Activated CD4-positive, alpha-beta T cell treated with anti-CD3 and anti-CD28 coated beads, Interleukin-2, amount 50 U/mL, for 48 hours (primary cell): ENCODE measurements around the gene SIAH3.
A peak's percentile ranks its signal among the peaks of the same experiment; 100 is the strongest.

Source experiments
- DNase-seq, 2 experiments: peaks; one replicate each; pipeline ENCODE4 v3.0.0-alpha.2; 2020

Gene SIAH3

GRCh38 chr13:45861322-45861721, 9.8 kb upstream of the SIAH3 start:
- no peak for DNase-seq

DNA sequence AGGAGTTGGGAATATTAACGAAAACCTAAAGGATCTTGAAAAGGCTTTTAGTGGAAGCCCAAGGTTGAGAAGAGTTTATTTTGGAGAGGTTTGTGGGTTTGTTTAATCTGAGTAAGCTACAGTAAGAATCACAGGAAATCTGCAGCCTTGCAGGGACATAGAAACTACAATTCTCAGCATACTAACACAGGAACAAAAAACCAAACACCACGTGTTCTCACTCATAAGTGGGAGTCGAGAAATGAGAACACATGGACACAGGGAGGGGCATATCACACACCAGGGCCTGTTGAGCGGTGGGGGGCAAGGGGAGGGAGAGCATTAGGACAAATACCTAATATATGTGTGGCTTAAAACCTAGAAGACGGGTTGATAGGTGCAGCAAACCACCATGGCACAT, 8.7 kb upstream of the SIAH3 start:
- no peak for DNase-seq

DNA sequence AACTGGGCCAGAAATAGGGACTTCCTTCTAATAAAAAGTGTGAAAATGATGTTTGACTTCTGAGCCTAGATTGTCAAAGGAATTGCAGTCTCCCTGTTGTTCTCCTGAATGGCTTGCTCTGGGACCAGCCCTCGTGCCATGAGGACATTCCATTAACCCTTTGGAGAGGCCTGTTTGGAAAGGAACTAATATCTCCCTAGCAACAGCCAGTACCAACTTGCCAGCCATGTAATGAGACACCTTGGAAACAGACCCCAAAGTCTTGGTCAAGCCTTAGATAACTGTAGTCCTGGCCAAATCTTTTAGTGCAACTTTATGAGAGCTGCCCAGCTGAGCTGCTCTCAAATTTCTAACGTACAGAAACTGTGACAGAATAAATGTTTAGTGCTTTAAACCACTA, 8.2 kb upstream of the SIAH3 start:
- DNase-seq: no peak

DNA sequence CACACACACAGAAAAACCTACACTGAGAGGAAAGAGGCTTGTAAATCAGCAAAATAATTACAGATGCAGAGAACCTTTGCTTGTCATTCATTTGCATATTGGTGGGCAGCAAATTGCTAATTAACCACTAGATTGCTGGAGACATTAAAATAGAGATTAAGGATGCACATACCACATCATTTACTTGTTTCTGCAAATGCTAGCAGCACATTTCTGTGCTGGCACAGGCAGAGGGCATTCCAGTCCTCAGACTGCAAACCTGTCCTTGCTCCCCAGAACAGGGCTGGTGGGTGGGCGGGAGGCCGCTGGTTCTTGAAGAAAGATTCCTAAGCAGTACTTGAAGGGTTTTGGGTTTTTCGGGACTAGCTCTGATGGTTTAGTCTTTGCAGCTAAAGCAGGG, 941 bp upstream of the SIAH3 start:
- no peak for DNase-seq

GRCh38 chr13:45851956-45852355, 403 bp upstream of the SIAH3 start:
- no peak for DNase-seq

GRCh38 chr13:45850027-45850613, 1.4 kb downstream of the SIAH3 start:
- peak in 1 of 2 experiments; percentile 10 for DNase-seq

DNA sequence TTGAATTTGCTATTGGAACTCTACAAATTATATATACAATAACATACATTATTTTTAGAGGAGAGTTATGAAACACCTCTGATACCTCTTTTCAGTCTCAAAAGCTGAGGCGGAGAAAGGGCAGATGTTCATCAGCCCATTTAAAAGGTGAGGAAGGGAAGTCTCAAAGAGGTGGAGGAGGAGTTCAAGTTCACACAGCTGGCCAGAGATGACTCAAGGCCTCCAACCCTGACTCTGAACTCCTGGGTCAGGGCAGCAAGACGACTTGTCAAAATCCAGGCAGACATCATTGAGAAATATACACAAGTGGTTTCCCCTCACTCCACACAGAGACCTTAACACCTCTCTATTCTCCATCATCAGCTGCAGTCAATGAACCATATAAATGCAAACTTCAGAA, 2.1 kb downstream of the SIAH3 start:
- no peak for DNase-seq

DNA sequence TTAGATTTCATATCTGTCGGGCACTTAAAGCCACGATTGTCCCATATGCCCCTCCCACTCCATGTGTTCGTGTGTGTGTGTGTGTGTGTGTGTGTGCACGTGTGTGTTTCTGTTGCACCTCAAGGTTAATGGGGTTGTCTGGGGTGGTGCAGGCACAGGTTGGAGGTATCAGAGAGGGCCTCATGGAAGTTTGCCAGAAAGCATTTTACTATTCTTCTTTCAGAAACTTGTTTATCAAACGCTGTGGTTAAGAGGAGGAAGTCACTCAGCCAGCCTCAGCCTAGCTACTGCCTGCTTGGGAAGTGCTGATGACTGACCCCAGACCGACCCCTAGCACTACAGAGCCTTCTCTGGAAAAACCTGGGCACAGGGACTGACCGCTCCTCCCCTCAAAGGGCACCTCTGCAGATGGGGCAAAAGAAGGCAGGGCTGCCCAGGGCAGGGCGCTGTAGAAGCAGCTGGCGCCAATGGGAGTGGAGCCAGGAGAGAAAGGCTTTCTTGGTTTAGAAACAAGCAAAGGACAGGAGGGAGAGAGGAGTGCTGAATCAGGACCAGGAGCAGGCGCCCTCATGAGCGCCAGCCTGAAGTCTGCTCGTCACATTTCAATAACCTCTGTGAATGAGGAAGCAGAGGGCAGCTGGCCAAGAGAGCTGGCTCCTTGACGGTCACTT, 3.9 kb downstream of the SIAH3 start:
- peak in 1 of 2 experiments; percentile 11 for DNase-seq

DNA sequence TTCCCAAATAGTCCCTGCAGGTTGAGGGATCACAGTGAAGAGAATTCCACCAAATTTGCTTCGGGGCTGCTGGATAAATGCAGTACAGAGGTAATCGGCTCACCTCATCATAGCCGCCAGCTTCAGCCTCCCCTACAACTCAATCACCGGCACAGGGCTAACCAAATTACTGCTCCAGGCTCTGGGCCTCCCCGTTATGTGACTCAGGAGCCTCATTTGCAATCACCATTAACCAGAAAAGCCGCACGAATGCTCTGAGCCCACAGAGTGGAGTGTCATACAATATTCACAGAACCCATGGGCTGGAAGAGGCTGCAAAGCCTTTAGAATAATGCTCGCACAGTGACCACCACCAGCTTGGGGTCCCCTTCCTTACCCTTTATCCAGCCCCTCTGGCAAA, 4.9 kb downstream of the SIAH3 start:
- no peak for DNase-seq

DNA sequence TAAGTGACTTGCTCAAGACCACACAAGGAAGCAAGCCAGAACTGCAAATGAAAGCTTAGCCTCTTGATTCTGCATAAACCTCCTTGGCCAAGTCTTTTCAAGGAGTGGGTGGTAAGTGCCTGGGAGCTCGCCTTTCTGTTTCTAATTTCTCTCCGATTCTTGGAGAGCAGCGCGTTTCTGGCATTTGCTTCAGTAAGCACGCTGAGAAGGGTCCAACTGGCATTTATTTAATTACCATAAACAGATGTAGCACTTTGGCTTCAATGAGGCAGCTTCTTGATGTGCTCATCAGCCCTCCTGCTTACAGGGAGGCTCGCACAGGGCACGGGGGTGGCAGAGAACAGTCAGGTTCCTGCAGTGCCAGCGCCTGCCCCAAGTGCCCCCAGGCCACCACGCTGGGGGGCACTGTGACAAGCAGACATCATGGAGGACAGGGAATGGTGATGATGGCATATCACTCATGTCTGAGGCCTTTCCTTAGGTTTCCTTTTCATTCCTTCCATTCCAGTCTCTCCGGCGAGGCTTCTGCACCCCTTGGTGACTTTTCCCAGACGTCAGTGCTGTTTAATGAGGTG, 13.3 kb downstream of the SIAH3 start:
- no peak for DNase-seq

GRCh38 chr13:45837111-45837510, 14.4 kb downstream of the SIAH3 start:
- DNase-seq: no peak

DNA sequence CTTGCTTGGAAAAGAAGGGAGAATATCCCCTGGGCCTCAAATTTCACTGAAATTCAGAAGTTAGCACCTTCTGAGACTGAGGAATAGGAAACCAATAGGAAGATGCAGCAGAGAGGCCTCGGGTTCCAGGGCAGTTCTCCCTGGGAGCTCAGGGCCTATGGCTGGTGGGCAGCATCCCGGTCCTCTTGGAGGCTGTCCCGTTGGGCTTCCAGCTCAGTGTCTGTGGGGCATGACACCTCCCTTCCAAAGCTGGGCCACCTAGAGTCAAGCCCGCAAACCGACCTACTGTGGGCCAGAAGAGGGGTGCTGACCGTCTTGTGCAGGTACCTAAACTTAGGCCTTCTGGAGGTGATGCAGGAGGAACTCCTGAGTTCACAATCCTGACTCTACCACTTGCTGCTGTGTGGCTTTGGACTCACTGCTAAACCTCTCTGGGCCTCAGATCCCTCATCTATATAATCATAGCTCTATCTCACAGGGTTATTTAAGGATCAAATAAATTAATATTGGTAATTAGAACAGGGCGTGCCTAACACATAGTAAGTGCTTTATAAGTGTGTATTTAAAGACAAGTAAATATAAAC, 17.1 kb downstream of the SIAH3 start:
- no peak for DNase-seq

DNA sequence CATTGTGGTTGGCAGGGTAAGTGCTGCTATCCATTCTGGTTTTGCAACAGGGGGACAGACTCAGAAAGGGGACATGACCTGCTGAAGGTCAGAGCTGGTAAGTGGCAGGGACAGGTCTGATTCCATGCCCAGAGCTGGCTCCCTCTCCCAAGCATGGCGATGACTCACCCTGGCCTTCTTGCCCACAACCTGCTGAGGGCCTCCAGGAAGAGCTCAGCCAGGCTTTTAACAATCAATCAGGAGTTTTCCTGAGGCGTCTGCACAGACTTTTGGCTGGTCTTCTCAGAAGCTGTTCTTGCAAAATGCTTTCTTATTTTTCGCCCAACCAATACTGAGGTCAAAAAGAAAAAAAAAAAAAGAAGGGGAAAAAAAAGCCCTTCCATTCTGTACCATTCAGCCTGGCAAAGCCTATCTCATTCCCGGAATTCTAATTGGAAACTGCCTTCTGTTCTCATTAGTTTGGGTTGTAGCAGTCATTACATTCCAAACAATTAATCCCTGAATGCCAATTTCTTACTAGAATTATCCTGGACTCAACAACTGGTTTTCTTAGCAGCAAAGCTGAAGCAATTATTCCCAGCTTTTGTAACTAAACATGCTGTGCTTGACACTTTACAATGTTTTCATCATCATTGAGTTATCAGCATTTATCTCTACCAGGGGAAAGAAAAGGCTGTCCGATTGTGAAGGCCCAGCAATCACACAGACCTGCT, 17.7 kb downstream of the SIAH3 start:
- no peak for DNase-seq

- no peak for DNase-seq
Measured at GRCh38 chr13:45833242-45833641, 18.3 kb downstream of the SIAH3 start.

- DNase-seq: no peak
Measured at GRCh38 chr13:45831851-45832250, 19.7 kb downstream of the SIAH3 start.

DNA sequence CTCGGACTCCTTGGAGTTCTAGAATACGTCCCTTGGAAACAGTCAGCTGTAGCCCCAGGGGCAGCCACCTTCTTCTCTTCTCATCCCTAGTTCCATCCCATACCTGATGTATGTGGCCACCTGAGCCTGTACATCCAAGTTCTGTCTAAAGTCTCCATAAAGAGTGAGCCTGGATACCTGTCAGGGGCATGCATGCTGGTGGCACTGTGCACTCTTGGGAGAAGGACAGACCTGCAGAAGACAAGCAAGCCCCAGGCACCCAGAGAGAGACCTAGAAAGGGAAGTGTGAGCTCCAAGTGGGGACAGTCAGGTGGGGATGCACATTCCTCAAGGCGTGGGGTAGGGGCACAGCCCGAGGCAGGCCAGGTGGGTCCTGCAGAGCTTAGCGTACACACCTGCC, 21.4 kb downstream of the SIAH3 start:
- no peak for DNase-seq

GRCh38 chr13:45828256-45828968, 23.1 kb downstream of the SIAH3 start:
- no peak for DNase-seq

- DNase-seq: no peak
Measured at GRCh38 chr13:45827318-45827717, 24.2 kb downstream of the SIAH3 start.

- DNase-seq: no peak
Measured at GRCh38 chr13:45826731-45827130, 24.8 kb downstream of the SIAH3 start.

DNA sequence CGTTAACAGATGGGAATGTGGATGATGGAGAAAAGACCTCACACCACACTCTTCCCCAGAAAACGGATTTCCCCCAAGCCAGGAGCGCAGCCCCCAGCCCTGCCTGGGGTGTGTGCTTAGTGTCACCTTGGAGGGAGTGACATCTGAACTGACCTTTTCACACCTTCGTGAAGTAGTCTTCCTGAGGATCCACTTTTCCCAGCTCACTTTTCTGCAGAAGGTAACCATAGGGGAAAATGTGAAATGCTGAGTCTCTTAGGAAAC, 26.2 kb downstream of the SIAH3 start:
- DNase-seq: no peak

DNA sequence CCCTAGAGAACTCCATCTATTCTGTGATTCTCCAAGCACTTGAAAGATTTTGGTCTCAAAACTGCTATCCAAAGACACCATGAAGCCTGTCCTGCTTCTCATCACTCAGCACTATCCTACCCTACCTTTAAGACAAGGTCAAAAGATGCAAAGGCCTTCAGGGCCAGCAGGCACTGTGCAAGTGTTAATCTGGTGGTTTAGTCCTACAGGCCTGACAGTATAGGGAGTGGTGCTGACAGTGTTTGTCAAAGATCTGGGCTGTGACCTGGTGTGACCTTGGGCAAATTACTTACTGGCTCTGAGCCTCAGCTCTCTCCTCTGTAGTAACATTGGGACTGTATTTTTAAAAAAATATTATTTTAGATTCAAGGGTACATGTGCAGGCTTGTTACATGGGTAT, 28.0 kb downstream of the SIAH3 start:
- no peak for DNase-seq

DNA sequence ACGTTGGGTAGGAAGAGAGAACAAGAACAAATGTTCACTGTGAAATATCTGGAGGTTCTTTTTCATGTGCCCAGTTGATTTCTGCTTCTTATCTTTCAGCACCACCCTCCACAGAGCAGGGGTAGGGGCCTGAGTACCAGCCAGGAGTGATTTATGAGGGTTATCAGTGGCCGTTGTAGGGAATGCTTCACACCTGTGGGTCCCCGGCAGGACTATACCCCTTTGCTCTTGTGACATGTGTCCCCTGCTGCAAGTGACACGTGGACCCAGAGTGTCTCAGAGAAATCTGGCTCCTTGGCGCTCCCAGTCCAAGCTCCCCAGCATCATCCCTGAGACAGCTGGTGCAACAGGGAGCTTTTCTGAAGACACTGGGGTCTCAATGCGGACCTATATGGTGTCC, 29.7 kb downstream of the SIAH3 start:
- no peak for DNase-seq

GRCh38 chr13:45820106-45820838, 31.3 kb downstream of the SIAH3 start:
- no peak for DNase-seq
